Calu3 (cell line): ENCODE data around the gene SYNM. TPM values are rescaled to one million over a fixed set of nuclear protein-coding genes. Genes with fewer than 3 reads are reported as not detected.

Experiments used
- BruUV-seq: library from RNA; stranded (reverse); fragments of 400-500 nt; replicated peaks from 2 replicates; lab custom pipeline; 2021; lab: Mats Ljungman, UMichigan
- CTCF ChIA-PET: fragments of 300-600 bp; sonication (Branson Sonifier 250); formaldehyde crosslinking; loops from one replicate; lab custom pipeline; 2022; ENCODE audit warnings: antibody characterized with exemption; lab: Charles Lee
- DNase-seq: peaks from one replicate; pipeline ENCODE4 v3.0.0; 2022
- H3K27ac Mint-ChIP-seq: one replicate; pipeline ENCODE4 v1.8.0; 2022; ENCODE audit warnings: mixed read lengths; ENCODE audit not compliant: unreplicated experiment
- H3K27me3 Mint-ChIP-seq: one replicate; pipeline ENCODE4 v1.8.0; 2022; ENCODE audit warnings: mixed read lengths; ENCODE audit not compliant: unreplicated experiment
- H3K36me3 Mint-ChIP-seq: one replicate; pipeline ENCODE4 v1.8.0; 2022; ENCODE audit warnings: mild to moderate bottlenecking, moderate library complexity, mixed read lengths; ENCODE audit not compliant: insufficient read depth, unreplicated experiment
- H3K4me1 Mint-ChIP-seq: one replicate; pipeline ENCODE4 v1.8.0; 2022; ENCODE audit warnings: mild to moderate bottlenecking, low read depth, mixed read lengths; ENCODE audit not compliant: unreplicated experiment
- H3K4me3 Mint-ChIP-seq: one replicate; pipeline ENCODE4 v1.8.0; 2022; ENCODE audit warnings: mild to moderate bottlenecking, low read depth, moderate library complexity, mixed read lengths; ENCODE audit not compliant: unreplicated experiment
- H3K9me3 Mint-ChIP-seq: one replicate; pipeline ENCODE4 v1.8.0; 2022; ENCODE audit warnings: low read depth, mixed read lengths; ENCODE audit not compliant: unreplicated experiment
- CTCF ChIP-seq: fragments of 200-600 bp; IDR thresholded peaks from one replicate; pipeline ENCODE4 v1.8.0; 2022; ENCODE audit warnings: antibody characterized with exemption; ENCODE audit not compliant: unreplicated experiment
- intact Hi-C: fragments of 100-400 bp; cut with micrococcal nuclease; formaldehyde crosslinking; loops from one replicate; pipeline ENCODE4 v1.10.0; 2022; ENCODE audit not compliant: unreplicated experiment
- total RNA-seq: library from RNA; stranded (reverse); gene quantifications from 2 replicates; pipeline ENCODE4 v1.2.3, GENCODE V29; 2022

The SYNM gene
- total RNA-seq, 1 experiment from 2014 or later: 7.8 TPM

- intact Hi-C loops: no loop called here
- H3K27me3 Mint-ChIP-seq: no peaks in the 10 kb centered on the region
- no peaks in the 10 kb centered on the region for H3K9me3 Mint-ChIP-seq
- H3K27ac Mint-ChIP-seq: no peak overlapping the region
- CTCF ChIA-PET: no interaction called here
- no peak overlapping the region for H3K4me3 Mint-ChIP-seq
- no TSS peak for BruUV-seq
- peaks cover 5% of the 10 kb centered on the region for H3K36me3 Mint-ChIP-seq
- no peak for DNase-seq
- TF ChIP-seq CTCF: no peak
- peaks cover 9% of the 10 kb centered on the region for H3K4me1 Mint-ChIP-seq
Measured at GRCh38 chr15:99134317-99134821, 29.5 kb downstream of the SYNM start.

GRCh38 chr15:99135194-99135593, 30.3 kb downstream of the SYNM start:
- Mint-ChIP-seq H3K27me3 (no peaks in the 10 kb centered on the region), H3K4me3 (no peak overlapping the region), H3K9me3 (no peaks in the 10 kb centered on the region), H3K4me1 (peaks cover 9% of the 10 kb centered on the region), H3K36me3 (peaks cover 5% of the 10 kb centered on the region), H3K27ac (no peak overlapping the region)
- no peak for TF ChIP-seq CTCF
- CTCF ChIA-PET: interaction anchor here (1.1 kb wide), 1 partner anchor 8 kb away, joined by 3 read pairs; no protein-coding TSS in a partner anchor
- intact Hi-C loops: no loop called here
- no peak for DNase-seq
- BruUV-seq: no TSS peak

GRCh38 chr15:99137111-99137546, 32.2 kb downstream of the SYNM start:
- Mint-ChIP-seq H3K4me3 (no peak overlapping the region), H3K4me1 (peaks cover 1% of the 10 kb centered on the region), H3K27ac (no peak overlapping the region), H3K36me3 (peaks cover 5% of the 10 kb centered on the region), H3K9me3 (no peaks in the 10 kb centered on the region), H3K27me3 (no peaks in the 10 kb centered on the region)
- BruUV-seq: no TSS peak
- no peak for TF ChIP-seq CTCF
- CTCF ChIA-PET: interaction anchor here (0.8 kb wide), 1 partner anchor 32 kb away, joined by 3 read pairs; the partner anchor contains the start of gene SYNM
- DNase-seq: no peak
- intact Hi-C loops: no loop called here

- Mint-ChIP-seq H3K4me1 (no peaks in the 10 kb centered on the region), H3K36me3 (peaks cover 5% of the 10 kb centered on the region), H3K27me3 (no peaks in the 10 kb centered on the region), H3K4me3 (no peak overlapping the region), H3K9me3 (no peaks in the 10 kb centered on the region), H3K27ac (no peak overlapping the region)
- CTCF ChIA-PET: interaction anchor here (0.8 kb wide), 1 partner anchor 33 kb away, joined by 3 read pairs; the partner anchor contains the start of gene SYNM
- no peak for TF ChIP-seq CTCF
- BruUV-seq: no TSS peak
- intact Hi-C loops: no loop called here
- DNase-seq: no peak
Measured at GRCh38 chr15:99137877-99138276, 33.0 kb downstream of the SYNM start.
